NT2/D1 (cell line): ENCODE data around the gene F12.
A peak's percentile ranks its signal among the peaks of the same experiment; 100 is the strongest.

ENCODE experiments used
- DNase-seq: peaks from one replicate; pipeline ENCODE4 v3.0.0-alpha.2; 2011; ENCODE audit warnings: low read depth, low spot score
- H3K27me3 ChIP-seq: 2 replicates; pipeline ENCODE4 v1.6.0; 2011; ENCODE audit warnings: mild to moderate bottlenecking; ENCODE audit not compliant: insufficient read length, insufficient read depth
- H3K36me3 ChIP-seq: 2 replicates; pipeline ENCODE4 v1.6.1; 2011; ENCODE audit warnings: mild to moderate bottlenecking, low read length, mixed read lengths; ENCODE audit not compliant: insufficient read depth, insufficient read length
- H3K4me1 ChIP-seq: 2 replicates; pipeline ENCODE4 v1.5.1; 2011; ENCODE audit not compliant: insufficient read depth, insufficient read length
- H3K4me3 ChIP-seq: 2 replicates; pipeline ENCODE4 v1.5.1; 2011; ENCODE audit warnings: low read depth; ENCODE audit not compliant: insufficient read length
- H3K9ac ChIP-seq: 2 replicates; pipeline ENCODE4 v1.6.0; 2011; ENCODE audit warnings: low read depth; ENCODE audit not compliant: insufficient read length
- H3K9me3 ChIP-seq: 2 replicates; pipeline ENCODE4 v1.5.1; 2011; ENCODE audit warnings: mild to moderate bottlenecking, low read length; ENCODE audit not compliant: insufficient read depth
- SUZ12 ChIP-seq: IDR thresholded peaks from 2 replicates; pipeline ENCODE4 v1.6.1; 2011; ENCODE audit not compliant: insufficient read length, insufficient read depth; ENCODE audit errors: extremely low read depth
- YY1 ChIP-seq: IDR thresholded peaks from 2 replicates; pipeline ENCODE4 v1.6.1; 2011; ENCODE audit not compliant: insufficient read length, insufficient read depth
- ZNF274 ChIP-seq: IDR thresholded peaks from 2 replicates; pipeline ENCODE4 v1.6.1; 2011; ENCODE audit warnings: mild to moderate bottlenecking, low read depth, low read length

The F12 gene

GRCh38 chr5:177390363-177391300 lies 18.7 kb downstream of the F12 start:
- no peaks in the 10 kb centered on the region for H3K9me3 ChIP-seq
- TF ChIP-seq ZNF274, result no peak
- no peak for TF ChIP-seq SUZ12
- TF ChIP-seq YY1, result no peak
- H3K4me1 ChIP-seq, result peaks cover 28% of the 10 kb centered on the region
- H3K9ac ChIP-seq, result peak overlapping the region; percentile 59
- H3K27me3 ChIP-seq, result peaks cover 35% of the 10 kb centered on the region
- DNase-seq, result peak; percentile 87
- H3K4me3 ChIP-seq, result no peak overlapping the region
- no peaks in the 10 kb centered on the region for H3K36me3 ChIP-seq

- TF ChIP-seq YY1 (no peak), ZNF274 (no peak), SUZ12 (no peak)
- Histone ChIP-seq H3K4me3 (no peak overlapping the region), H3K9ac (peak overlapping the region; percentile 58), H3K4me1 (peaks cover 28% of the 10 kb centered on the region), H3K27me3 (peaks cover 38% of the 10 kb centered on the region), H3K36me3 (no peaks in the 10 kb centered on the region), H3K9me3 (no peaks in the 10 kb centered on the region)
- no peak for DNase-seq
These were observed 19.9 kb downstream of the F12 start for GRCh38 chr5:177389241-177390169.

- peaks cover 28% of the 10 kb centered on the region for H3K4me1 ChIP-seq
- H3K36me3 ChIP-seq, result no peaks in the 10 kb centered on the region
- no peaks in the 10 kb centered on the region for H3K9me3 ChIP-seq
- peak overlapping the region; percentile 22 for H3K9ac ChIP-seq
- no peak overlapping the region for H3K4me3 ChIP-seq
- DNase-seq, result no peak
- no peak for TF ChIP-seq SUZ12
- peaks cover 38% of the 10 kb centered on the region for H3K27me3 ChIP-seq
These were observed 20.8 kb downstream of the F12 start for GRCh38 chr5:177388521-177389052.

- peaks cover 38% of the 10 kb centered on the region for H3K27me3 ChIP-seq
- no peak for DNase-seq
- no peak overlapping the region for H3K9ac ChIP-seq
- H3K36me3 ChIP-seq, result no peaks in the 10 kb centered on the region
- TF ChIP-seq SUZ12 (no peak), YY1 (no peak), ZNF274 (no peak)
- H3K9me3 ChIP-seq, result no peaks in the 10 kb centered on the region
- H3K4me3 ChIP-seq, result no peak overlapping the region
- H3K4me1 ChIP-seq, result peaks cover 30% of the 10 kb centered on the region
These were observed 22.0 kb downstream of the F12 start for GRCh38 chr5:177387405-177387804.

- TF ChIP-seq YY1 (no peak), SUZ12 (no peak)
- Histone ChIP-seq H3K36me3 (no peaks in the 10 kb centered on the region), H3K27me3 (peaks cover 36% of the 10 kb centered on the region), H3K9me3 (no peaks in the 10 kb centered on the region), H3K4me3 (no peak overlapping the region), H3K4me1 (peaks cover 31% of the 10 kb centered on the region), H3K9ac (no peak overlapping the region)
- DNase-seq, result no peak
These were observed 22.8 kb downstream of the F12 start for GRCh38 chr5:177386542-177386941.

GRCh38 chr5:177385720-177386119 lies 23.6 kb downstream of the F12 start:
- Histone ChIP-seq H3K27me3 (peaks cover 28% of the 10 kb centered on the region), H3K9me3 (no peaks in the 10 kb centered on the region), H3K4me1 (peaks cover 26% of the 10 kb centered on the region), H3K36me3 (no peaks in the 10 kb centered on the region), H3K4me3 (no peak overlapping the region), H3K9ac (no peak overlapping the region)
- TF ChIP-seq ZNF274, result no peak
- no peak for TF ChIP-seq SUZ12
- no peak for TF ChIP-seq YY1
- DNase-seq, result no peak

GRCh38 chr5:177384134-177384533 lies 25.2 kb downstream of the F12 start, which contains the start of gene SLC34A1:
Gene SLC34A1 (plus strand): TSS chr5:177384434. CDS start chr5:177385742, 1,308 bp downstream.
- no peak for TF ChIP-seq YY1
- Histone ChIP-seq H3K9me3 (no peaks in the 10 kb centered on the region), H3K4me1 (peaks cover 15% of the 10 kb centered on the region), H3K4me3 (no peak within 1 kb of the TSS), H3K9ac (no peak within 1 kb of the TSS), H3K36me3 (no peaks in the 10 kb centered on the region), H3K27me3 (peaks cover 21% of the 10 kb centered on the region)
- no peak for DNase-seq
